ENCODE results near the gene PEX10.

Gene PEX10

DNA sequence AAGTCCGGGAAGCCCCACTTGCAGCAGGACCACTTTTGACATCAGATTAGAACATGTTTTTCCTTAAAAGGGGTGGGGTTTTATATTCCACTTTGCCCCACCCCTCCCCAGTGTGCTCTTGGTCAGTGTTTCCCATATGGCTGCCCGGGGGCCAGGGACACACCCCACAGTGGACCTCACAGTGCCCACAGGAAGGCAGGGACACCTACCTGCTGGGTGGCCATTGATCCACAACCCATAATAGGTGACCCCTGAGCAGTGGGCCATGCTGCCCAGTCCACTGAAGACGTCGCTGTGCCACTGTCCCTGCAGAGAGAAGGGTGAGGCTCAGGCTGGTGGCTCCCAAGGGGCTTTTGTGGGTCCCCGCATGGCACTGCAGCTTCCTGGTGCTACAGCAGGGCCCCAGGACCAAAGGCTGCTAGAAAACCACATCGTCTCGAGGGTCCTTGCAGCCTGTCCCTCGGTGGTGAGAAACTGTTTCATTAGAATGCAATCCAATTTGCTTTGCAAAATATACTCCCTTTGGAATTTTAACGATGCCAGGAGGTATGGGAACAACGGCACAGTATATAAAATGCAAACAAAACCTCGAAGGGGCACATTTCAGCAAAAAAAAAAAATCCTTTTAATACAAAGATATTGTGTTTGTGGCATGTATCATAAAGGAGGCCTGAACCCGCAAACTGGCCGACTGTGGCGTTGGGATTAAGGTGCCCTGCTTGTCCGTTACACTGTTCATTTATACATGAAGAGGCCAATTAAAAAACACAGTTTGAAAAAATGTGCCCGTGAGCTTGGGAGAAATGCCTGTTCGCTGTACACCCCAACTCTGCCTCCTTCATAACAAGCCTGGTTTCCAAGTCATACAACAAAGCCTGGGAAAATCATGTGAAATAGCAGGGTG is 37.9 kb downstream of the PEX10 start:
- no peak for DNase-seq (ENCODE audit: low spot score)

DNA sequence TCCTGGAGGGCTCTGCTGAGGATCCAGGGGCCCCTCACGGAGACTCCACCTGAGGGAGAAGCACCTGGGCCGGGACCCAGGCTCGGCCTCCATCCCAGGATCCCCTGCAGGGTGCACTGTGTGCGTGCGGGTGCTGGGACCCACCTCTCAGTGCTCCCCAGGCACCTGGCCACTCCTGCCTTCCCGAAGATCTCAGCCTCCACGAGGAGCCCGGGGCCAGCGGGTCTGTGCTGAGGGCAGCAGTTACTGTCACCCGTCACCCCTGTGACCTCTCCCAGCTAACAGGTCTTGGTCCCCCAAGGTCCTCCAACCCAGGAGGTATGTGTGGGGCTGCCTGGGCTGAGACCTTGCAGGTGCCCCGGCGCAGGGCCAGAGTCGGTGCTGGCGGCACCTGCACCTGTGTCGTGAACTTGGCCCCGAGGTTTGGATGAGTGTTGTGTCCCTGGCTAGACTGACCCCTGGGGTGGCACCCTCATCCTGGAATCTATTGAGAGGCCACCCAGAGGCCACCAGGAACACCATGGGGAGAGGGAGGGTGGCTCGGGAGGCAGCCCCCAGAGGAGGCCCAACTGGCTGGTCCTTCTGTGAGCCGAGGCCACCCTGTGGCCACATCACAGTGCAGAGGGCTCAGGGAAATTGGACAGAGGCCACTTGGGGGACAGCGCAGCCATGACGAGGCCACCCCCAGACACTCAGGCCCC is 38.7 kb downstream of the PEX10 start:
- no peak for DNase-seq (ENCODE audit: low spot score)

DNA sequence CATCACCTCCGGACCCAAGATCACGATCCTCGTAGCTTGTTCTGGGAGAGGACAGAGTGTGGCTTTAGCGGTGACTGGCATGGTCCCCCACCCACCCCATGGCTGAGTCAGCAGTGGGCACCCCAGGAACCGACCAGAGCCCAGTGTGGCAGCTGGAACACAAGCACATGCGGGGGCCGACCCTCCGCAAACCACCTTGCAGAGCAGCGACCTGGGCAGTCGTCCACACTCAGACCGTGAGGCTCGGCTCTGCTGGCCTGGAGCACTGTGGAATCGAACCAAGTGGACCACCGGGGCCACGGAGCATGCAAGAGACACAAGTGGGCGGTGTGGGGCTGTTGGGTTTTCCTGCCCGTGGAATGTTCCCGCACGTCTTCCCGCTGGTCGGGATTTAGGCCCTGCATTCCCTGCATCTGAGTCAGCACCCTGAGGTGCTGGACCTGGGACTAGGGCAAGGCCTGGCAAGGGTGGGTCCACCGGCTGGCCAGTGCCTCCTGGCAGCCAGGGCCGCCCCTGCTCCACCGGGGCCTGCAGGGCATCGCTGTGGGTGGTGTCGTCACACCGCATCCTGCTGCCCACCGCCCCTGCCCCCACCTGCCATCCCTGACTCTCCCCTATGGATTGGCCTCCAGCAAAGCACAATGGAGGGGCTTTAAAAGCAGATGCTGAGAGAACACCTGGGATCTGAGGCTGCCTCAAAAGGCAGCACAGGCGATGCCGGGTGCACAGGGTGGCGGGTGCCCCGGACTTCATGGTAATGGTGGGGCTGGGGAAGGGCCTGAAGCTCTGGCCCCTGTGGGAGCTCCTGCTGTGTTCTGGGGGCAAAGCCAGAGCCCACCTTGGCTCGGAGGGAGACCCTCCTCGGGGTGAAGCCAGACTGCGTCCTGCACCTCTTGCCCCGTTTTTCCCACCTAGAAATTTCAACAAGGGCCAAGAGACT is 39.5 kb downstream of the PEX10 start:
- no peak for DNase-seq (ENCODE audit: low spot score)

DNA sequence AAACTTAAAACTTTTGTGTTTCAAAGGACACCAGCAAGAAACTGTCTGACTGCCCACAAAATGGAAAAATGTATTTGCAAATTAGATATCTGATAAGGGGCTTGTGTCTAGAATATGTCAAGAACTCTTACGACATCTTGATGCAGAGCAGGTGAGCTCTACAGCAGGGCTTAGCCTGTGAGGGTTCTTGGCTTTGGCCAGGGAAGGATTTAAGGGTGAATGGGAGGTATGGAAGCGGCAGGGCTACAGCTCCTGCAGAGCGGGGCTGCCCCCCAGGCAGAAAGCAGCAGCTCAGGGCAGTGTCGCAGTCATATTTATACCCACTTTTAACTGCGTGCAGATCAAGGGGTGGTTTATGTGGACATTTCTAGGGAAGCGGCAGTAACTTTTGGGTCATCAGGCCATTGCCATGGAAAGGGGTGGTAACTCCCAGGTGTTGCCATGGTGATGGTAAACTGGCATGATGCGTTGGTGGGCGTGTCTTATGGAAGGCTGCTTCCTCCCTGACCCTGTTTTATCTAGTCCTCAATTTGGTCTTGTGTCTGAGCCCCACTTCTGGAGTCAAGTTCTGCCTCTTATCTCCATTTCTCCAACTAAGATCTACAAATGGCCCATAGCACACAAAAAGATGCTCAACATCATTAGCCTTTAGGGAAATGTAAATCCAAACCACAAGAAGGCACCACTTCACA is 44.2 kb downstream of the PEX10 start:
- DNase-seq (ENCODE audit: low spot score): no peak

DNA sequence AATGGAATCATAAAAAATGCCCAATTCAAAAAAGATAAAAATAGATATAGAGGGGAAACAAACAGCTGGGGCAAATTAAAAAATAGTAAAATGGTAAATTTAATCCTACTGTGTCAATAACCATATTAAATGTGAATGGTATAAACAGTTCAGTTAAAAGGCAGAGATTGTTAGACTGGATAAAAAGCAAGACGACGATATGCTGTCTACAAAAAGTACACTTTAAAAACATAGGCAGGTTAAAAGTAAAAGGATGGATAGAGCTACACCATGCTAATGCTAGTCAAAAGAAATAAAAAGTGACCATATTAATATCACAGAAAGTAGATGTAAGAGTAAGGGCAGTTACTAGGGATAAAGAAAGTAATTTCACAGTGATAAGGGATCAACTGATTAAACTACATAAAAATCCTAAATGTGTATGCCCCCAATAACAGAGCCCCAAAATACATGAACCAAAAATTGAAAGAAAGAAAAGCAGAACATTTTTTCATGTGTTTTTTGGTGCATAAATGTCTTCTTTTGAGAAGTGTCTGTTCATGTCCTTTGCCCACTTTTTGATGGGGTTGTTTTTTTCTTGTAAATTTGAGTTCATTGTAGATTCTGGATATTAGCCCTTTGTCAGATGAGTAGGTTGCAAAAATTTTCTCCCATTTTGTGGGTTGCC is 48.4 kb downstream of the PEX10 start:
- DNase-seq (ENCODE audit: low spot score): no peak

DNA sequence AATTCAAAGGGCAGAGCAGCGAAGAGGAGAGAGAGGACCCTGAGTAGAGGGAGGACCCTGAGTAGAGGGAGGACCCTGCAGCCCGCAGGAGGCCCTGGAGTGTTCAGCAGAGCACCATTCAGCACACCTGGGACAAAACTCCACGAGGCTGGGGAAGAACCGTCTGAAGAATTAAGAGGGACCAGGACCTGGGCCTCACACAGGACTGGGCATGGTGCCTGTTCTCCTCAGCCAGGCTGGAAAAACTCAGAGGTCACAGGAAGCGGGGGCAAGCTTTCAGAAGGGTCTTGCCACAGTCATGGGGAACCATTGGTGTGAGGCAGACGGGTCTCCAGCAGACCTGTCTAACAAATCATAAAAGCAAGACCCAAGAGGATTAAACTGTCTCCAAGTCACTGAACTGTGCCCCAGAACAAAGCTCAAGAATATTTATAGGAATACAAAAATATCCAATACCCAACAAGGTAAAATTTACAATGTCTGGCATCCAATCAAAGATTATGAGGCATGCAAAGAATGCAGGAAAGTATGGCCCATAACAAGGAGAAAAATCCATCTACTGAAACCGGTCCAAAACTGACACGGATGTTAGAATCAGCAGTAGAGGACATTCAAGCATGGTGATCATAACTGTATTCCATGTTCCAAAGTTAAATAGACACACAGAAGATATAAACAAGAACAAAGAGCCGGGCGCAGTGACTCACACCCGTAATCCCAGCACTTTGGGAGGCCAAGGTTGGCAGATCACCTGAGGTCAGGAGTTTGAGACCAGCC is 51.6 kb downstream of the PEX10 start:
- DNase-seq (ENCODE audit: low spot score): no peak

DNA sequence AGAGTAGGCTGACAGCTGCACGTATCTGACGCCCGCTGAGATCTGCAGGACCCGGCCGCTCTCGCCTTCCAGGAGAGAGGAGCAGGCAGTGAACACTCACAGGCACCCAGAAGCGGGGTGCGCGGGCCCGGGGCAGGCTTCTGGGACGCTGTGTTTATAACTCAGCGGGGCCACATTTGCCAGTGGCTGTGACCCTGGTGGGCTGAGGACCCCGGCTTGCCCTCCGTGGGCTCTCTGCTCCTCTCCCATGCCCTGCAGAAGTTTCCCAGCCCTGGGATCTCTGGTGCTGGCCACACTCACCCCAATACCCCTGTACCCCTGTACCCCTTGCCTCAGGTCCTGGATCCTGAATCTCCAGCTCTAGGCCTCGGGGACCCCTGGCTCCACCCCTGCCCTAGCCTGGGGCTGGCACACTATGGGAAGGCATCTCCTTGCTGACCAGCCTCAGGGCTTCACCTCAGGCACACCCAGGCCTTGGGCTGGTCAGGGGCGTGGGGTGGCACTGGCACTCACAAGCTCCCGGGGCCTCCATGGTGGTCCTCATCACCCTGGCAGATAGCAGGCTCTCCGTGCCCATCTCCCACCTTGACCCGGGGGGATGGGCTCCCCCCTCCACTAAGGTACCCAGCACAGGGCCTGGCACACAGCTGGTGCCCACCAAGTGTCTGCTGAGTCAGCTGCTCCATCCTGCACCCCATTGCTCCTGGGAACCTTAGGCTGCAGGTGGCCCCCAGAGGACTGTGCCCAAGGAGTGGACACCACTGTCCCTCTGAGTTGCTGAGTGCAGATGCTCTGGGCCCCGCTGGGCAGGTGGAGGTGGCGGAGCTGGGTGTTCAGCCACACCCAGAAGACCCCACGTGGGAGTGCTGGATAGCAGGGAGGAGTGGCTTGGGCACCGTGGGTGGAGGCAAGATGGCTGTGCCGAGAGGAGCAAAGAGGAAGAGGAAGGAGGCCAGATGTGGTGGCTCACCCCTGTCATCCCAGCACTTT is 53.4 kb downstream of the PEX10 start:
- no peak for DNase-seq (ENCODE audit: low spot score)

DNA sequence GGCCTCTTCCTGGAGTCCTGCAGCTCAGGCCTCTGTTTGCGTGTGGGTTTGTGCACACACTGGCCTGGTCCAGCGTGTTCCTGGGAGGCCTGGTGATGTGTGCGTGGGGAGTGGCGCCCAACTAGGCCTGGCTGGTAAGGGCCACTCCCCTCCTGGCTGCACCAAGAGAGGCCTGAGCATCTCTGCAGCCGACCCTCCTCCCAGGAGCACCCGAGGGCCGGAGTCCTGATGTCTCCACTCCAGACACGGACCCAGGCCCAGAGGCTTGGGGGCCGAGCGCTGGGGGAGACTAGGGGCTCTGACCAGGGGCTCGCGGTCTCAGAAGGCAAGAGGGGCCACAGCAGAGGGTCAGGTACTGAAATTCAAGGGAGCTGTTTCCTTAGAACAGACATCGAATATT is 54.3 kb downstream of the PEX10 start:
- no peak for DNase-seq (ENCODE audit: low spot score)

DNA sequence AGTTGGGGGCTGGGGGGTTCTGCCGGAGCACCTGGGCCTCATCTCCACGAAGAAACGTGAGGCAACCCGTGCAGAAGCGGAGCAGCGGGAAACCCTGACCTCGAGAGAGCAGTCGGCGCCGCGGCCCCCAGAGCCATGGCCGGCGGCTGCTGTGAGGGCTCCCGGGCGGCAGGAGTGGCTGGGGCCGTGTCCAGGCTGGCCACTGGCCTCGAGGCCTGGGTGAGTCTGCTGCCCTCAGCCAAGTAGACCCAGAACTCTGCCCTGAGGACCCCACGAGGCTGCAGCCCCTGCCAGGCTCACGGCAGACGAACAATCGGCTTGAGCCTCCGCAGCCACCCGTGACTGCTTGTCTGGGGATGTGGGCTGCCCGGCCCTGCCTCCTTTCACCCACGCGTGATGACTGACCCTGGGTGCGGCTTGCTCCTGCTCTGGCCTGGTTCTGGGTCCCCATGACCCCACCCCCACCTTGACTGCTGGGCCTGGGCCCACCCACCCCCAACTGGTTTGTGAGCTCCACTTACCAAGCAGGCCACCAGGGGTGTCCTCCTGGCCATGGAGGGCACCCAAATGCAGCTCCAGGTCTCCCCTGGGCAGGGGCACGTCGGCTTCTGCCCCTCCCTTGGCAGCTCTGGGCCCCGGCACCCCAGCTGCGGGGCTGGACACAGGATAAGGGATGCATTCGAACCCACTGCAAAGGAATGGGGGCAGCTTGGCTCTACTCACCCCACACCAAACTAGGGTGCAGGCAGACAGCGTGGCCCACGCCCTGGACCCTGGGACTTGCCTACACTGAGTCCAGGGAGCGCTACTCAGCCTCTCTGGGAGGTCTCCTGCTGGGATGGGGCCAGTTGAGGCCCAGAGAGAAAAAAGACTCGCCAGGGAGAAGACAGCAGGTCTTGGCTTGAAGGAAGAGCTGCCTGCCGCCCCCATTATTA is 55.2 kb downstream of the PEX10 start:
- DNase-seq (ENCODE audit: low spot score): no peak

DNA sequence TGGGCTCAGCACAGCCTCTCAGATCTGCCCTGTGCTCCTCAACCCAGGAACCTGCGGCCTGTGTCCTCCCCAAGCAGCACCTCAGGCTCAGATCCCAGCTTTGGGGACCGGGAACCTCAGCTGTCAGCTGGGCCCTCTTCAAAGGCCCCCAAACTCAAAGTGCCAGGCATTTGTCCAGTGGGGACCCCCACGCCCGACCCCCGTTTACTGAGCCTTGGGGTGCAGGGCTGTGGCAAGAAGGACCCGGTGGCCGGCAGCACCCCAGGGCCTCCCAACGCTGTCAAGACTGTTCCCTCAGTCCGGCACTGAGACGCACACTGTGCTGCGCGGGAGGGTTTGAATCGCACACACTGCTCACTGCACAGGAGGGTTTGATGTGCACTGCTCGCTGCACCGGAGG is 56.0 kb downstream of the PEX10 start:
- DNase-seq (ENCODE audit: low spot score): no peak

DNA sequence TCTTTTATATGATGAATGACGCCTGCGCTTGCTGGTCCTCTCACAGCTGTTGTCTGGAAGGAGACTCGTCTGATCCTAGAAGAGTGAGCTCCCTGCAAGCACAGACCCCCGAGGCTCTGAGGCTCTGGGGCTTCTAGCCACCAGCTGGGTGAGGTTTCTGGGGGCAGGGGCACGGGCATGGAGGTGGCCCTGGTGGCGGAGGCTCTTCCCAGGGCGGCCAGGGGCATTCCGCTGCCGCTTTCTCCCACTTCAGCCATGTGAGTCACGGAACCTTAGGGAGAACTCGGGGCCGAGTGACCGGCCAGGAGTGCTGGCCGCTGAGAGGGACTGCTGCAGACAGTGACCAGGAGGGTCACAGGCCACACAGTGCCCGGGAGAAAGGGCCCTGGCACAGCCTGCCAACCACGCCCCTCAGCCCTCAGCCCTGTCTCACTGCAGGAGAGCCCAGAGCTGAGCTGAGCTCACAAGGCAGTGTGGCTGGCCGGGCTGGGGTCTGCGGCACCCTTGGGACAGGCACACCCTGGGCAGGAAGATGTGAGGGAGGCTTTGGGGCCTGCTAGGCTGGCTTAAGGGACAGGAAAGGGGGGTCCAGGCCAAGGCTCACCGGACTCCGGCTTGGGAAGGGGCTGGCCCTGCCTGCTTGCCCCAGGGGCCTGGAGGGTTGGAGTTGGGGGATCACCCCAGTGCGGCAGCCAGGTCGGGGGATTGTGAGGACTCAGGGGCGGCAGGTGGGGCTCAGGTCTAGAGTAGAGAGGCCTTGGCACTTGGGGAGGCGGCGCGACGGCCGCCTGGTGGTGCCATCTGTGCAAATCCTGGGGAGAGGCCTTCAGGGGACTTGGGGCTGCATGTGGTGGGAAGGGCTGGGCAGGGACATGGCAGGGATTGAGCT is 56.7 kb downstream of the PEX10 start:
- DNase-seq (ENCODE audit: low spot score): no peak

DNA sequence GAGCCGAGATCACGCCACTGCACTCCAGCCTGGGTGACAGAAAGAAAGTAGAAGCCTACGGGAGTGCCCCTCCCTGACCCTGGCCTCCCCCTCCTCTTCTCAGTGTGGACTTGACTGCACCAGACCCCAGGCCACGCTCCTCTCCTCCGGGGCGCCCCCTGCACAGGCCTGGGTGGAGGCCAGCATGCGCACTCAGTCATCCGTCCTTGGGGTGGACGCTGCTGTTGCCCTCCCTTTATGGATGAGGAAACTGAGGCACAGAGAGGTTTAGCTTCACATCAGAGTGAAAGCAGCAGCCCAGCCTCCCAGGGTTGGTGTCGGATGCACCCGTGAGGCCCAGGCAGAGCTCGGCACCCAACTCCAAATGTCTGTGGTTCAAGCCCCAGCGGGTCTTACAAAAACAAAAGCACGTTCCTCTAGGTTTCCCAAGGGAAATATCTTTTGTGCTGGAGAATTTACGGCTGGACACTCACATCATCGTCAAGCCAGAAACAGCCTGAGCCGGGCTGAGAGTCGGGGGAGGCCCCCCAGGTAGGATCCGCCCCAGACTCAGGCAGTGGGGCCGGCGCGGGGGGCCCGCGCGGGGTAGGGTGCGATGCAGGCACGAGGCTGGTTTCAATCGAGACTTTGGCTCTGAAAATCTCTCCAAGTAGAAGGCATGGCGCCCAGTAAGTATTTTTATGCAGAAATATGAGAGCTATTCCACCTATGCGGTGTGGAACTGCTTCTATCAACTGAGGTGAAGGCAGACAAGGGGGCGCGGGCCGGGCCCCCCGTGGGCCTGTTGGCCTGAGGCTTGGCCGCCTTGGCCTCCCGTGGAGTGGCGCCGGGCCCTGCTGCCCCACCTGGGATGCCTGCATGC is 57.6 kb downstream of the PEX10 start:
- DNase-seq (ENCODE audit: low spot score): no peak

All from COLO829 (cell line).